ENCODE data around the gene PPARG. TPM values are rescaled to one million over a fixed set of nuclear protein-coding genes. Genes with fewer than 3 reads are reported as not detected.

PPARG gene
- total and polyA plus RNA-seq, 2 of the 8 experiments (the other 6 are each of a cell fraction or from before 2014, with no cell fraction given) = 0.06 TPM; not detected in 1

GRCh38 chr3:12340506-12340905 lies 51.6 kb downstream of the PPARG start:
- no peak overlapping the region for H2AK5ac ChIP-seq (ENCODE audit: low read depth, low read length)
- DNase-seq (ENCODE audit: low read depth in 1 of 2, low spot score in 2 of 2) (no peak), FAIRE-seq (no peak)
- H3K27ac ChIP-seq (ENCODE audit: low read depth, low read length) = no peak overlapping the region
- H3K79me2 ChIP-seq (ENCODE audit: control insufficient read depth in 1 of 2, insufficient read depth in 2 of 2, low read length in 2 of 2) = no peaks in the 10 kb centered on the region
- H3K36me3 ChIP-seq (ENCODE audit: control insufficient read depth in 2 of 4, insufficient read depth in 4 of 4, low read length in 3 of 4) = no peaks in the 10 kb centered on the region
- no peaks in the 10 kb centered on the region for H3K23me2 ChIP-seq (ENCODE audit: low read depth, low read length)
- H3K4me1 ChIP-seq (replicated peaks in 1 of 4; ENCODE audit: control insufficient read depth in 3 of 4, insufficient read depth in 4 of 4, low read length in 3 of 4) = no peaks in the 10 kb centered on the region
- no peak overlapping the region for H2BK15ac ChIP-seq (ENCODE audit: low read length)
- H2BK120ac ChIP-seq (replicated peaks; ENCODE audit: low read depth, low read length) = no peak overlapping the region
- no peaks in the 10 kb centered on the region for H3K27me3 ChIP-seq (replicated peaks in 1 of 4; ENCODE audit: control insufficient read depth in 3 of 4, extremely low read depth in 1 of 4, insufficient read depth in 3 of 4, low read length in 3 of 4)
- no peaks in the 10 kb centered on the region for H4K20me1 ChIP-seq (replicated peaks in 1 of 2; ENCODE audit: control insufficient read depth in 1 of 2, insufficient read depth in 2 of 2, low read length in 2 of 2)
- H3K4me2 ChIP-seq (ENCODE audit: insufficient read depth in 1 of 2, low read depth in 2 of 2, low read length in 2 of 2) = no peak overlapping the region
- H3K9me3 ChIP-seq (ENCODE audit: insufficient read depth in 2 of 2, low read depth in 1 of 2, low read length in 1 of 2) = no peaks in the 10 kb centered on the region
- H4K5ac ChIP-seq (ENCODE audit: insufficient read length, low read depth, low read length) = no peak overlapping the region
- H4K91ac ChIP-seq (replicated peaks; ENCODE audit: insufficient read length, low read length) = no peak overlapping the region
- no peak overlapping the region for H2BK12ac ChIP-seq (ENCODE audit: low read depth, low read length)
- CTCF ChIA-PET (ENCODE audit: partially characterized antibody) = interaction anchor here (0.6 kb wide), 1 partner anchor 45 kb away, joined by 3 read pairs; no protein-coding TSS in a partner anchor
- H3K23ac ChIP-seq (ENCODE audit: insufficient read length) = no peak overlapping the region
- POLR2A ChIA-PET (ENCODE audit: partially characterized antibody) = no interaction called here
- H2AFZ ChIP-seq (ENCODE audit: low read length) = no peak overlapping the region
- H3K14ac ChIP-seq (ENCODE audit: insufficient read length) = no peak overlapping the region
- no peak overlapping the region for H3K18ac ChIP-seq (ENCODE audit: extremely low read depth, low read length)
- H4K8ac ChIP-seq (ENCODE audit: extremely low read depth, insufficient read depth, low read length) = no peak overlapping the region
- no peak overlapping the region for H3K9ac ChIP-seq (replicated peaks in 1 of 4; ENCODE audit: extremely low read depth in 1 of 4, low read depth in 3 of 4, low read length in 3 of 4)
- no peak overlapping the region for H3K4ac ChIP-seq (replicated peaks; ENCODE audit: insufficient read length, low read depth, low read length)
- no peak overlapping the region for H2BK20ac ChIP-seq (ENCODE audit: low read length)
- H3K56ac ChIP-seq (replicated peaks; ENCODE audit: insufficient read length, low read depth, low read length) = no peak overlapping the region
- H2BK5ac ChIP-seq (ENCODE audit: low read depth, low read length) = no peak overlapping the region
- 79% methylated on average over 2 of the region's 2 CpGs; no CpG with 5 or more reads in 1 of the 2 experiments for WGBS, 2 experiments (ENCODE audit: extremely low coverage in 1 of 2, insufficient coverage in 1 of 2, insufficient read length in 1 of 2, insufficient replicate concordance in 2 of 2, low coverage in 1 of 2, low lambda C conversion rate in 2 of 2, missing lambda C conversion rate in 1 of 2)
- no peak overlapping the region for H3K4me3 ChIP-seq (ENCODE audit: extremely low read depth in 1 of 4, insufficient read depth in 2 of 4, low read depth in 3 of 4, low read length in 4 of 4)
- no peaks in the 10 kb centered on the region for H3K79me1 ChIP-seq (ENCODE audit: low read depth, low read length)
- TF ChIP-seq ATF3 (IDR thresholded peaks at IDR 0.05; ENCODE audit: insufficient read depth, low read depth, low read length) (no peak), EGR1 (IDR thresholded peaks at IDR 0.05; ENCODE audit: borderline replicate concordance, low read depth, low read length) (no peak), TAF1 (IDR thresholded peaks at IDR 0.05; ENCODE audit: low read depth, low read length) (no peak), RXRA (IDR thresholded peaks at IDR 0.05; ENCODE audit: insufficient read depth, low read depth, low read length) (no peak), PHF8 (conservative IDR thresholded peaks at IDR 0.05; ENCODE audit: low read depth, low read length) (no peak), CTCF (IDR thresholded peaks at IDR 0.05; ENCODE audit: control extremely low read depth in 1 of 3, insufficient read depth in 1 of 3, low read depth in 1 of 3, low read length in 3 of 3) (no peak), YY1 (IDR thresholded peaks at IDR 0.05; ENCODE audit: low read depth, low read length) (no peak), RAD21 (IDR thresholded peaks at IDR 0.05 in 1 of 2, conservative IDR thresholded peaks at IDR 0.05 in 1 of 2; ENCODE audit: low read depth in 2 of 2, low read length in 2 of 2) (no peak), SIRT6 (IDR thresholded peaks at IDR 0.05; ENCODE audit: low read length) (no peak), CTBP2 (IDR thresholded peaks at IDR 0.05; ENCODE audit: borderline replicate concordance, insufficient read depth, insufficient read length, low read length) (no peak), EZH2 (IDR thresholded peaks at IDR 0.05; ENCODE audit: low read depth, low read length, severe bottlenecking) (no peak)
